Left ventricle myocardium inferior (tissue), 1 donor: ENCODE measurements around the gene CZIB. TPM values are rescaled to one million over a fixed set of nuclear protein-coding genes. Genes with fewer than 3 reads are reported as not detected.

ENCODE experiments used
- DNase-seq: peaks from one replicate; pipeline ENCODE4 v3.0.0-alpha.2; 2020
- H3K27ac ChIP-seq: fragments of 200-600 bp; replicated peaks from 2 replicates; pipeline ENCODE4 v1.8.0; 2021
- H3K27me3 ChIP-seq: fragments of 200-600 bp; 2 replicates; pipeline ENCODE4 v1.8.0; 2021; ENCODE audit warnings: low read depth
- H3K36me3 ChIP-seq: fragments of 200-600 bp; 2 replicates; pipeline ENCODE4 v1.8.0; 2021
- H3K4me1 ChIP-seq: fragments of 200-600 bp; 2 replicates; pipeline ENCODE4 v1.8.0; 2021
- H3K4me3 ChIP-seq: fragments of 200-600 bp; 2 replicates; pipeline ENCODE4 v1.8.0; 2021; ENCODE audit warnings: mild to moderate bottlenecking, moderate library complexity
- H3K9me3 ChIP-seq: fragments of 200-600 bp; replicated peaks from 2 replicates; pipeline ENCODE4 v1.8.0; 2021
- intact Hi-C: fragments of 100-400 bp; cut with micrococcal nuclease; formaldehyde crosslinking; loops from one replicate; pipeline ENCODE4 v1.11.0; 2022
- total RNA-seq: library from RNA; stranded (reverse); fragmentation: NEBNext Ultra II Directional; extraction: Animal tissue kit (Norgen Biotek cat#: 25700); gene quantifications from one replicate; pipeline ENCODE4 v1.2.1, GENCODE V29; 2021
- TF ChIP-seq, protein P1 (sequence below): fragments of 200-600 bp; IDR thresholded peaks from 2 replicates; pipeline ENCODE4 v1.8.0; 2021; ENCODE audit warnings: antibody characterized with exemption, mild to moderate bottlenecking, borderline replicate concordance
- donor health status: DM: no; HTN: yes; CAD: no; lungs with severe emphysema.

The CZIB gene
- total RNA-seq, 1 donor from 2014 or later = 61.1 TPM

DNA sequence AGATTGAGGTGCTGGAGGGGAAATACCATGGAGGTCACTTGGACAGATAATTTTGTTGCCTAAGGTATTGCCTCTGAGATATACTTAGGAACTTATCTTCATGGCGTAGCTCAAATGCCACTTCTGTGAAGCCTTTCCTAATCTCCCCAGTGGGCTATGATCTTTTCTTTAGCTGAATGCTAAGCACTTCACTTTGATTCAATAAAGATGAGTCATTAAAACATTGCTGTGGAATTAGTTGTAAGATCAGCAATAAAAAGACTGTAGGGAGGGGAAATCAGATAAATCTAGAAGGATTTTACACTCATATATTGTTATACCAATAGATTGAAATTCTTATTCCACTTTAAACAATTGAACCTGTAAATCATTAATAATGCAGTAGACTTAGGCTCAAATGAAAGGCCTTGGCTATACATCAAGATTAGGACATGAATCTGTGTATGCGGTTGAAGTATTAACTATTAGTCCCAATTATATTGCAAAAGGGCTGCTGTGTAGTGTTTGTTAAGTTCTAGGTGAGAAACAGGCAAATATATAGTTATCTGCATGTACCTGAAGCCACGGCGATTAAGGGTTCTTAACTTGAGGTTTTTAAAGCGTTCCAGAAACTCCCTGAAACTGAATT lies 37.1 kb upstream of the CZIB start:
- Histone ChIP-seq H3K9me3 (no peaks in the 10 kb centered on the region), H3K4me1 (no peaks in the 10 kb centered on the region), H3K27ac (no peak overlapping the region), H3K36me3 (no peaks in the 10 kb centered on the region), H3K27me3 (no peaks in the 10 kb centered on the region), H3K4me3 (no peak overlapping the region)
- TF ChIP-seq, protein P1, sequence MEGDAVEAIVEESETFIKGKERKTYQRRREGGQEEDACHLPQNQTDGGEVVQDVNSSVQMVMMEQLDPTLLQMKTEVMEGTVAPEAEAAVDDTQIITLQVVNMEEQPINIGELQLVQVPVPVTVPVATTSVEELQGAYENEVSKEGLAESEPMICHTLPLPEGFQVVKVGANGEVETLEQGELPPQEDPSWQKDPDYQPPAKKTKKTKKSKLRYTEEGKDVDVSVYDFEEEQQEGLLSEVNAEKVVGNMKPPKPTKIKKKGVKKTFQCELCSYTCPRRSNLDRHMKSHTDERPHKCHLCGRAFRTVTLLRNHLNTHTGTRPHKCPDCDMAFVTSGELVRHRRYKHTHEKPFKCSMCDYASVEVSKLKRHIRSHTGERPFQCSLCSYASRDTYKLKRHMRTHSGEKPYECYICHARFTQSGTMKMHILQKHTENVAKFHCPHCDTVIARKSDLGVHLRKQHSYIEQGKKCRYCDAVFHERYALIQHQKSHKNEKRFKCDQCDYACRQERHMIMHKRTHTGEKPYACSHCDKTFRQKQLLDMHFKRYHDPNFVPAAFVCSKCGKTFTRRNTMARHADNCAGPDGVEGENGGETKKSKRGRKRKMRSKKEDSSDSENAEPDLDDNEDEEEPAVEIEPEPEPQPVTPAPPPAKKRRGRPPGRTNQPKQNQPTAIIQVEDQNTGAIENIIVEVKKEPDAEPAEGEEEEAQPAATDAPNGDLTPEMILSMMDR = no peak
- intact Hi-C loops = no loop called here
- no peak for DNase-seq

DNA sequence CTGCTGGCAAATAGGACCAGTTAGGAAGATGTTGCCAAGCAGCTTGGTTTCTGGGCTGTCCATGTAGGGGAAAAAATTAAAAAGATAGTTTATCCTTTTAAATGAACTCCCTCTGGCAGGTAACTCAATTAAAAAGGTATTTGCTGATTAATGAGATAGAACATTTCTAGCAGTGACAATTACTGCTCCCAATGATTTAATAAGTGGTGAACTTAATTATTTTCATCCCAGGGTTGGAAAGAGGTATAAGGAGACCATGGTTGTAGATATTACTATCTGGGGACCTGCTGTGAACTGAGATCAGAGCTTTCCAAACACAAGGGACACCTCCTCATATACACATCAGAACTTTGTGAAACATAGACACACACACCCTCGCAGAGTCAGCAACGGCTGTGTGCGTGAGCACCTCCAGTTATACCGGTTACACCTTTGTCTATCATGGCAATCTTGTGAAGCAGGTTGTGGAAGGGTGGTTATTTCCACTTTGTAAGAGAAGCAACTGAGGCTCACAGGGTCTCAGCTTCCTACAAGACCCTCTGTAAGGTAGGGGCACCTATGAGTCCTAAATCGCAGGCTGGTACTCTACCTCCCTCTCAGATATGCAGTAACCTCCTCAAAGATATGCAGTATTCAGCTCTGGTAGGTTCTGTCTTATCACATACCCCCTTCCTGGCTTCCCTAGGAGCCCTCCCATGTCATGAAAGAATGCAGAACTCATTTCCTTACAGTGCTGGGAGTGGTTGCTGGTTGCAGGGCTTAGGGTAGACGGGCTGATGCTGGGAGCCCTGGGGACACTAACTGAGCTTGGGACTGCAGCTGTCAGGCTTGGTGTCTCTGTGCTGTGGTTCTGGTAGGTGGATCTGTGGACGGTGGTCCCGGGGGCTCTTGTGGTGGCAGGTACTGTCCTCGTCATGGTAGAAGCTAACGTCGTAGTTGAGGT lies 36.3 kb upstream of the CZIB start:
- Histone ChIP-seq H3K4me1 (no peaks in the 10 kb centered on the region), H3K27ac (no peak overlapping the region), H3K27me3 (no peaks in the 10 kb centered on the region), H3K4me3 (no peak overlapping the region), H3K9me3 (no peaks in the 10 kb centered on the region), H3K36me3 (no peaks in the 10 kb centered on the region)
- intact Hi-C loops = no loop called here
- DNase-seq = no peak
- TF ChIP-seq, protein P1 = no peak

DNA sequence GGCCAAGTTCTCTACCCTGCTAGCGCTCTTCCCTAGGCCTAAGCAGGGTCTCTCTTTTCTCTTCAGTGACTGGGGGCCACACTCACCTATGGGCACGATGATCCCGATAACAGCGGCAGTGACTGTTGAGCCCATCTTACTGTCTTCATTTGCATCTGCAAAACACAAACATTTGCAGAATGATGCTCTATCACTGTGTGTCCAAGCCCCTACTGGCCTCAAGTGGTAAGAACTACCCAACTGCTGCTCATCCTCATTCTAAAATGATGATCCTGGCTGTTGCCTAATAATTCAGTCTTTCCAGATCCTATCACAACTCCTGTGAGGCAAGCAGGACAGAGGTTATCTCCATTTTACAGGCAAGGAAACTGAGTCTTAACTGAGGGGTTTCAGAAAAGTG lies 34.6 kb upstream of the CZIB start:
- intact Hi-C loops = no loop called here
- H3K4me3 ChIP-seq = no peak overlapping the region
- H3K27ac ChIP-seq = no peak overlapping the region
- H3K27me3 ChIP-seq = no peaks in the 10 kb centered on the region
- no peaks in the 10 kb centered on the region for H3K4me1 ChIP-seq
- TF ChIP-seq, protein P1 = no peak
- H3K9me3 ChIP-seq = no peaks in the 10 kb centered on the region
- DNase-seq = no peak
- H3K36me3 ChIP-seq = no peaks in the 10 kb centered on the region

DNA sequence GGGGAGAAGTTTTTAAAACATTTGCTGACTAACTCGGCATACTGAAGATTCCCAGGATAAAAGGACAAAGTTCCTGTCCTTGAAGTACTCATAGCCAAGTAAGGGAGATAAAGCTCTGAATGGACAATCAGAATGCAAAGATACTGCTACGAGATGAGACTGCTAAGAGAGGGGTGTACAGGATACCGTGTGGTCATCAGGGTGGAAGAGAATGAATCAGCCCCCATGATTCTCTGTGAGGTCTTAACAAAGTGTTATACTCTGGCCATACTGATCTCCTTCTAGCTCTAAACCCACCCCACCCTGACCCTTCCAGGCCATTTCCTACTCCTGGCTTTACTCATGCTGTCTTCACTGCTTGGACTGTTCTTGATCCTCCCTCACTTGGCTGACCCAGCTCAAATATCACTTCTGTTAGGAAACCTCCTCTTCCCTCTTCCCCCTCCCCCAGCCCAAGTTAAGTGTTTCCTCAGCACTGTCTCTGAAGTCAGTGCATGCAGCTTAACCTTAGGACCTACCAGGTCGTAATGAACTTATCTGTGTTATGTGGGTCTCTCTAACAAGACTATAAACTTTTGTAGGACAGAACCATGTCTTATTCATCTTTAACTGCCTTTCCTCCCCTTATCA lies 33.7 kb upstream of the CZIB start:
- peaks cover 7% of the 10 kb centered on the region for H3K4me1 ChIP-seq
- intact Hi-C loops = no loop called here
- no peak overlapping the region for H3K4me3 ChIP-seq
- H3K27ac ChIP-seq = no peak overlapping the region
- TF ChIP-seq, protein P1 = no peak
- H3K27me3 ChIP-seq = no peaks in the 10 kb centered on the region
- H3K9me3 ChIP-seq = no peaks in the 10 kb centered on the region
- H3K36me3 ChIP-seq = no peaks in the 10 kb centered on the region
- DNase-seq = no peak

DNA sequence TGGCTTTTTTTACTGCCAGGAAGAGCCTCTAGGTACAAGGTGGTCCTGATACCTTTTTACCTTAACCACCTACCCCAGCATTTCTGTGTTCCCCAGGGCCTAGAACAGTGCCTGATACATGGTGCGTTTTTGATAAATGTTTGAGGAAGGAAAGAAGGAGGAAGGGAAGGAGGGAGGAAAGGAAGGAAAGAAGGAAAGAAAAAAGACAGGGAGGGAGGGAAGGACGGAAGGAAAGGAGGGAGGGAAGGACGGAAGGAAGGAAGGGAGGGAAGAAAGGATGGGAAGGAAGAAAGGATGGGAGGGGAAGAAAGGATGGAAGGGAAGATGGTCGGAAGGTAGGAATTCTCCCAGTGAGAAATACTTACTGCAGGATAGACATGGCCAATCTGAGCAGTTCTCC lies 29.9 kb upstream of the CZIB start:
- Histone ChIP-seq H3K27me3 (no peaks in the 10 kb centered on the region), H3K36me3 (no peaks in the 10 kb centered on the region), H3K9me3 (no peaks in the 10 kb centered on the region), H3K27ac (no peak overlapping the region), H3K4me1 (peaks cover 8% of the 10 kb centered on the region), H3K4me3 (no peak overlapping the region)
- intact Hi-C loops = no loop called here
- TF ChIP-seq, protein P1 = no peak
- no peak for DNase-seq
